ENCODE results near the gene RRBP1. TPM values are rescaled to one million over a fixed set of nuclear protein-coding genes. Genes with fewer than 3 reads are reported as not detected.

The RRBP1 gene
- total RNA-seq, 2 donors from 2014 or later = 313 to 511 TPM

- H3K27me3 ChIP-seq = no peaks in the 10 kb centered on the region
- TF ChIP-seq CTCF (IDR thresholded peaks at IDR 0.05) (no peak), POLR2A (IDR thresholded peaks at IDR 0.05) (no peak)
- WGBS, 2 donors = 20 to 29% methylated on average over 9 to 10 of the region's 10 CpGs
- H3K27ac ChIP-seq = peak overlapping the region; percentile 25 to 72 (median 63)
- ATAC-seq (no peak), DNase-seq (peak in 1 of 4 donors; percentile 50)
- peaks cover 99% of the 10 kb centered on the region for H3K4me1 ChIP-seq
- H3K9me3 ChIP-seq = no peaks in the 10 kb centered on the region
- H3K4me3 ChIP-seq = no peak overlapping the region
- intact Hi-C loops (cut with DNase I) = no loop called here
- peaks cover 0 to 4% of the 10 kb centered on the region in 2 donors for H3K36me3 ChIP-seq (replicated peaks in 1 of 2; ENCODE audit: insufficient read depth in 1 of 2, low read depth in 2 of 2)
These were observed 33.8 kb downstream of the RRBP1 start for GRCh38 chr20:17648315-17648646.

GRCh38 chr20:17647391-17648314, 34.4 kb downstream of the RRBP1 start:
- Histone ChIP-seq H3K36me3 (replicated peaks in 1 of 2; ENCODE audit: insufficient read depth in 1 of 2, low read depth in 2 of 2) (peaks cover 0 to 7% of the 10 kb centered on the region in 2 donors), H3K9me3 (no peaks in the 10 kb centered on the region), H3K27me3 (no peaks in the 10 kb centered on the region), H3K4me1 (peaks cover 99% of the 10 kb centered on the region), H3K4me3 (no peak overlapping the region), H3K27ac (peak overlapping the region; percentile 60 to 72 (median 64))
- WGBS, 2 donors = 46 to 60% methylated on average over 12 to 20 of the region's 20 CpGs
- no peak for TF ChIP-seq CTCF (IDR thresholded peaks at IDR 0.05)
- TF ChIP-seq POLR2A (IDR thresholded peaks at IDR 0.05) = no peak
- DNase-seq = peak in 1 of 4 donors; percentile 25
- intact Hi-C loops (cut with DNase I) = no loop called here
- ATAC-seq = no peak

GRCh38 chr20:17646961-17647301, 35.1 kb downstream of the RRBP1 start:
- peak in 1 of 4 donors; percentile 23 for DNase-seq
- intact Hi-C loops (cut with DNase I) = no loop called here
- Histone ChIP-seq H3K27me3 (no peaks in the 10 kb centered on the region), H3K36me3 (replicated peaks in 1 of 2; ENCODE audit: insufficient read depth in 1 of 2, low read depth in 2 of 2) (peaks cover 0 to 8% of the 10 kb centered on the region in 2 donors), H3K4me1 (peaks cover 99% of the 10 kb centered on the region), H3K9me3 (no peaks in the 10 kb centered on the region), H3K27ac (peak overlapping the region; percentile 60 to 72 (median 64)), H3K4me3 (no peak overlapping the region)
- no peak for ATAC-seq
- 12 to 29% methylated on average over 2 to 5 of the region's 5 CpGs for WGBS, 2 donors
- TF ChIP-seq POLR2A (IDR thresholded peaks at IDR 0.05) (no peak), CTCF (IDR thresholded peaks at IDR 0.05) (no peak)

- Histone ChIP-seq H3K4me1 (peaks cover 99% of the 10 kb centered on the region), H3K36me3 (replicated peaks in 1 of 2; ENCODE audit: insufficient read depth in 1 of 2, low read depth in 2 of 2) (peaks cover 0 to 11% of the 10 kb centered on the region in 2 donors), H3K27ac (peak overlapping the region; percentile 60 to 72 (median 64)), H3K27me3 (no peaks in the 10 kb centered on the region), H3K4me3 (no peak overlapping the region), H3K9me3 (no peaks in the 10 kb centered on the region)
- DNase-seq = peak in 3 of 4 donors; percentile 54 to 64 (median 62)
- WGBS, 2 donors = 17 to 26% methylated on average over 14 of the region's 14 CpGs
- intact Hi-C loops (cut with DNase I) = no loop called here
- no peak for TF ChIP-seq CTCF (IDR thresholded peaks at IDR 0.05)
- no peak for TF ChIP-seq POLR2A (IDR thresholded peaks at IDR 0.05)
- no peak for ATAC-seq
These were observed 35.7 kb downstream of the RRBP1 start for GRCh38 chr20:17646209-17646960.

Data from body of pancreas (tissue), 4 donors.